ENCODE data around the gene LRRC26. TPM values are rescaled to one million over a fixed set of nuclear protein-coding genes. Genes with fewer than 3 reads are reported as not detected.

The LRRC26 gene
- total and polyA plus RNA-seq, 2 donors (not counting 3 experiments of a cell fraction or from before 2014, with no cell fraction given) = 0.08 TPM; not detected in 1

DNA sequence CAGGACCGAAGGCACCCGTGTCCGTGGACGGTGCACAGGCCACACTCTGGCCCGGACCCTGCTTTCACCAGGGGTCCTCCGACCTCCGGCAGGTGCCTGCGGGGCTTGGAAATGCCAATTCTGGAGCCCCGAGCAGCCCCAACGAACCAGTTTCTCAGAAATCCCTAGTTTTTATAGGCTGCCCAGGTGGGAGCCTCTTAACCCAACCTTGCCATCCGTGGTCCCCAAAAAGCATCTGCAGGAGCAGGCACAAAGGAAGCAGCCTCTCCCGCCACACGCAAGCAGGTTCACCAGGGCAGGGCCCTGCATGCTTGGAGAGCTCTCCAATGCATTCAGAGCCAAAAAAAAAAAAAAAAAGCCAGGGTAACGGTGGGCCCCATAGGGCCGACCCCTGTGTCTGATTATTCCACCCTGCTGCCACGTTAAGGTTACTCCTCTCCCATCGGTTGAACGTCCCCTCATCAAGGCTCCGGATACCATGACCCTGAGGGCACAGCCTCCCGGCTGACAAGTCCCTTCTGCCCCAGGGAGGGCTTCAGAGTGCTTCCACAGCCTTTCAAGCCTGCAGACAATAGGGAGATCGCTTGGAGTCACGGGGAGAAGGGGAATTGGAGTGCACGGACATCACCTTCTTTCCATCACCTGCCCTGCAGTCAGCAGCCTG, 31.5 kb upstream of the LRRC26 start:
- DNase-seq (ENCODE audit: low read depth, low spot score) (no peak), FAIRE-seq (no peak)
- ChIA-PET POLR2A (interaction anchor here (0.8 to 1.2 kb wide), 5 partner anchors 12 to 72 kb away, joined by 3 to 10 read pairs (median 5); partner anchors contain the start of genes ANAPC2, SSNA1 and TUBB4B), CTCF (interaction anchor here (0.8 to 1.5 kb wide), 7 partner anchors 12 to 155 kb away, joined by 3 to 7 read pairs (median 3); partner anchors contain the start of genes CYSRT1, NPDC1, RNF208 and RNF224)
- Histone ChIP-seq H3K9me1 (replicated peaks; ENCODE audit: control insufficient read depth, extremely low read depth, insufficient read depth, low read length) (no peaks in the 10 kb centered on the region), H3K4me1 (ENCODE audit: control insufficient read depth, extremely low read depth, insufficient read depth, low read length) (peaks cover 25% of the 10 kb centered on the region), H4K20me1 (replicated peaks; ENCODE audit: control insufficient read depth, extremely low read depth, insufficient read depth, low read length) (no peaks in the 10 kb centered on the region), H3K36me3 (ENCODE audit: control insufficient read depth in 2 of 2, extremely low read depth in 1 of 2, insufficient read depth in 2 of 2, low read length in 2 of 2) (no peaks in the 10 kb centered on the region), H3K4me3 (replicated peaks in 1 of 3; ENCODE audit: insufficient read depth in 1 of 3, low read depth in 1 of 3, low read length in 3 of 3) (peak overlapping the region in 2 of 3 experiments; percentile 7 to 80), H3K27ac (ENCODE audit: insufficient read depth, low read depth, low read length) (no peak overlapping the region), H3K9ac (replicated peaks; ENCODE audit: extremely low read depth, insufficient read depth, low read length) (no peak overlapping the region), H2AFZ (ENCODE audit: low read depth, low read length) (peak overlapping the region; percentile 1), H3K4me2 (ENCODE audit: insufficient read depth, low read length) (peak overlapping the region; percentile 19), H3K79me2 (ENCODE audit: control insufficient read depth, insufficient read depth, low read length) (peaks cover 25% of the 10 kb centered on the region), H3K9me3 (replicated peaks; ENCODE audit: control insufficient read depth, insufficient read depth, low read length) (no peaks in the 10 kb centered on the region), H3K27me3 (ENCODE audit: control insufficient read depth in 2 of 2, insufficient read depth in 2 of 2, low read length in 2 of 2) (no peaks in the 10 kb centered on the region)
- TF ChIP-seq, protein P1, sequence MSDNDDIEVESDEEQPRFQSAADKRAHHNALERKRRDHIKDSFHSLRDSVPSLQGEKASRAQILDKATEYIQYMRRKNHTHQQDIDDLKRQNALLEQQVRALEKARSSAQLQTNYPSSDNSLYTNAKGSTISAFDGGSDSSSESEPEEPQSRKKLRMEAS (IDR thresholded peaks at IDR 0.05; ENCODE audit: insufficient read depth, insufficient read length) = no peak
- TF ChIP-seq MYC (IDR thresholded peaks at IDR 0.05; ENCODE audit: low read depth, low read length) = no peak
- TF ChIP-seq GATA2 (IDR thresholded peaks at IDR 0.05; ENCODE audit: insufficient read depth, insufficient read length, low read depth, low read length) = no peak
- TF ChIP-seq JUN (IDR thresholded peaks at IDR 0.05; ENCODE audit: borderline replicate concordance, insufficient read depth, insufficient read length, low read depth) = no peak
- no peak for TF ChIP-seq FOS (IDR thresholded peaks at IDR 0.05; ENCODE audit: borderline replicate concordance, insufficient read depth, low read length)
- no peak for TF ChIP-seq POLR2A (IDR thresholded peaks at IDR 0.05; ENCODE audit: low read depth, low read length)
- no peak for TF ChIP-seq EZH2 (IDR thresholded peaks at IDR 0.05; ENCODE audit: borderline replicate concordance, low read depth, low read length, severe bottlenecking)
- no peak for TF ChIP-seq POLR2AphosphoS5 (IDR thresholded peaks at IDR 0.05; ENCODE audit: insufficient read depth, low read depth, low read length)
- TF ChIP-seq, protein P2, sequence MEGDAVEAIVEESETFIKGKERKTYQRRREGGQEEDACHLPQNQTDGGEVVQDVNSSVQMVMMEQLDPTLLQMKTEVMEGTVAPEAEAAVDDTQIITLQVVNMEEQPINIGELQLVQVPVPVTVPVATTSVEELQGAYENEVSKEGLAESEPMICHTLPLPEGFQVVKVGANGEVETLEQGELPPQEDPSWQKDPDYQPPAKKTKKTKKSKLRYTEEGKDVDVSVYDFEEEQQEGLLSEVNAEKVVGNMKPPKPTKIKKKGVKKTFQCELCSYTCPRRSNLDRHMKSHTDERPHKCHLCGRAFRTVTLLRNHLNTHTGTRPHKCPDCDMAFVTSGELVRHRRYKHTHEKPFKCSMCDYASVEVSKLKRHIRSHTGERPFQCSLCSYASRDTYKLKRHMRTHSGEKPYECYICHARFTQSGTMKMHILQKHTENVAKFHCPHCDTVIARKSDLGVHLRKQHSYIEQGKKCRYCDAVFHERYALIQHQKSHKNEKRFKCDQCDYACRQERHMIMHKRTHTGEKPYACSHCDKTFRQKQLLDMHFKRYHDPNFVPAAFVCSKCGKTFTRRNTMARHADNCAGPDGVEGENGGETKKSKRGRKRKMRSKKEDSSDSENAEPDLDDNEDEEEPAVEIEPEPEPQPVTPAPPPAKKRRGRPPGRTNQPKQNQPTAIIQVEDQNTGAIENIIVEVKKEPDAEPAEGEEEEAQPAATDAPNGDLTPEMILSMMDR (IDR thresholded peaks at IDR 0.05; ENCODE audit: extremely low read depth in 1 of 2, insufficient read depth in 1 of 2, low read depth in 1 of 2, low read length in 2 of 2) = no peak
- dilution Hi-C loops (cut with MboI; ENCODE audit: extremely low pct_ligation_motif_present, low sequenced_read_pairs) (no loop called here), intact Hi-C loops (cut with micrococcal nuclease) (loop anchor here (2.0 kb wide), 2 partner anchors 39 to 67 kb away; partner anchors contain the start of gene TUBB4B)
- BruUV-seq (replicated peaks) = no TSS peak

All from endothelial cell of umbilical vein (primary cell).